ENCODE data around the gene PASD1.

Gene PASD1

GRCh38 chrX:151704041-151704663 lies 140.7 kb downstream of the PASD1 start:
- TF ChIP-seq CTCF (conservative IDR thresholded peaks at IDR 0.05): no peak
- no peak overlapping the region for H3K27ac ChIP-seq

GRCh38 chrX:151708821-151709220 lies 145.3 kb downstream of the PASD1 start:
- H3K27ac ChIP-seq: no peak overlapping the region
- TF ChIP-seq CTCF (conservative IDR thresholded peaks at IDR 0.05): no peak

- no peak for TF ChIP-seq CTCF (conservative IDR thresholded peaks at IDR 0.05)
Measured at GRCh38 chrX:151710457-151710856, 147.0 kb downstream of the PASD1 start.

GRCh38 chrX:151711154-151711553 lies 147.7 kb downstream of the PASD1 start:
- TF ChIP-seq CTCF (conservative IDR thresholded peaks at IDR 0.05): no peak
- no peak overlapping the region for H3K27ac ChIP-seq

More at GRCh38 chrX:151710457-151710856, 147.0 kb downstream of the PASD1 start:
- no peak overlapping the region for H3K27ac ChIP-seq

GRCh38 chrX:151711787-151712186 lies 148.3 kb downstream of the PASD1 start:
- H3K27ac ChIP-seq: no peak overlapping the region
- TF ChIP-seq CTCF (conservative IDR thresholded peaks at IDR 0.05): no peak

- no peak for TF ChIP-seq CTCF (conservative IDR thresholded peaks at IDR 0.05)
- no peak overlapping the region for H3K27ac ChIP-seq
Measured at GRCh38 chrX:151712253-151712652, 148.8 kb downstream of the PASD1 start.

- TF ChIP-seq CTCF (conservative IDR thresholded peaks at IDR 0.05): peak; percentile 61
- no peak overlapping the region for H3K27ac ChIP-seq
Measured at GRCh38 chrX:151713849-151714248, 150.4 kb downstream of the PASD1 start.
